SK-N-SH (cell line): ENCODE results near the gene CCND1. TPM values are rescaled to one million over a fixed set of nuclear protein-coding genes. Genes with fewer than 3 reads are reported as not detected.

ENCODE experiments used
- CTCF ChIA-PET: fragments of 300-600, 350-600 bp; formaldehyde crosslinking; extraction: SDS; loops from one replicate; lab custom pipeline; 2021; lab: Yijun Ruan, JAX
- POLR2A ChIA-PET: fragments of 350-600 bp; sonication (Branson Sonifier 250); formaldehyde crosslinking; extraction: SDS; loops from one replicate; lab custom pipeline; 2020; ENCODE audit warnings: antibody characterized with exemption, inconsistent platforms; lab: Yijun Ruan, JAX
- DNase-seq: peaks from one replicate; pipeline ENCODE4 v3.0.0; 2012
- H2AFZ ChIP-seq: fragments of 200-600 bp; sonication (generic); 2 replicates; pipeline ENCODE4 v1.8.1; 2016; ENCODE audit warnings: antibody characterized with exemption, mild to moderate bottlenecking, low read depth
- H3F3A ChIP-seq: fragments of 200-600 bp; sonication (generic); replicated peaks from 2 replicates; pipeline ENCODE3; 2016; ENCODE audit warnings: antibody characterized with exemption, mild to moderate bottlenecking; ENCODE audit not compliant: insufficient read depth
- H3K27ac ChIP-seq, 2 experiments: fragments of 200-500 bp in 1 of 2; fragments of 200-600 bp in 1 of 2; sonication (Bioruptor generic) in 1 of 2; sonication (generic), shearing (Covaris generic) in 1 of 2; 2 replicates each; pipeline versions ENCODE4 v1.5.1 to v1.6.1; 2014 to 2016; ENCODE audit warnings: low read depth in 2 of 2, inconsistent platforms in 1 of 2, low read length in 1 of 2, mild to moderate bottlenecking in 1 of 2, mixed read lengths in 1 of 2
- H3K27me3 ChIP-seq: fragments of 200-600 bp; sonication (generic), shearing (Covaris generic); 2 replicates; pipeline ENCODE4 v1.6.1; 2016; ENCODE audit warnings: mixed run types; ENCODE audit not compliant: insufficient read depth
- H3K36me3 ChIP-seq, 2 experiments: fragments of 200-500 bp in 1 of 2; fragments of 200-600 bp in 1 of 2; sonication (Bioruptor generic) in 1 of 2; sonication (generic) in 1 of 2; replicated peaks in 1 of 2; 2 replicates each; pipeline versions ENCODE3 to v1.5.1; 2014 to 2016; ENCODE audit warnings: low read length in 1 of 2, mild to moderate bottlenecking in 1 of 2; ENCODE audit not compliant: insufficient read depth in 2 of 2, control insufficient read depth in 1 of 2
- H3K4me1 ChIP-seq, 2 experiments: fragments of 200-500 bp in 1 of 2; fragments of 200-600 bp in 1 of 2; sonication (Bioruptor generic) in 1 of 2; sonication (generic), shearing (Covaris generic) in 1 of 2; 2 replicates each; pipeline versions ENCODE4 v1.5.1 to v1.6.1; 2014 to 2016; ENCODE audit warnings: low read depth in 1 of 2, low read length in 1 of 2, mixed run types in 1 of 2; ENCODE audit not compliant: insufficient read depth in 2 of 2, control insufficient read depth in 1 of 2
- H3K4me2 ChIP-seq: fragments of 200-600 bp; sonication (generic), shearing (Covaris generic); 2 replicates; pipeline ENCODE4 v1.6.1; 2017; ENCODE audit warnings: mixed run types
- H3K4me3 ChIP-seq, 2 experiments: fragments of 200-500 bp in 1 of 2; fragments of 200-600 bp in 1 of 2; sonication (Bioruptor generic) in 1 of 2; sonication (generic), shearing (Covaris generic) in 1 of 2; 2 replicates each; pipeline versions ENCODE4 v1.5.1 to v1.8.1; 2014 to 2016; ENCODE audit warnings: low read depth in 2 of 2, inconsistent platforms in 1 of 2, low read length in 1 of 2, mild to moderate bottlenecking in 1 of 2, mixed read lengths in 1 of 2, moderate library complexity in 1 of 2
- H3K79me2 ChIP-seq: fragments of 200-600 bp; sonication (generic); 2 replicates; pipeline ENCODE4 v1.8.1; 2017; ENCODE audit warnings: mild to moderate bottlenecking; ENCODE audit not compliant: insufficient read depth
- H3K9ac ChIP-seq: fragments of 200-600 bp; sonication (generic); 2 replicates; pipeline ENCODE4 v1.6.1; 2017; ENCODE audit warnings: mixed run types
- H3K9me2 ChIP-seq: fragments of 200-600 bp; sonication (generic); 2 replicates; pipeline ENCODE4 v1.6.1; 2017; ENCODE audit warnings: mixed run types
- H3K9me3 ChIP-seq: fragments of 200-600 bp; sonication (generic); 2 replicates; pipeline ENCODE4 v1.6.1; 2017; ENCODE audit warnings: mixed run types, mild to moderate bottlenecking, moderate library complexity
- H4K20me1 ChIP-seq: fragments of 200-600 bp; sonication (generic); 2 replicates; pipeline ENCODE4 v1.6.1; 2017; ENCODE audit warnings: mild to moderate bottlenecking, mixed run types; ENCODE audit not compliant: insufficient read depth
- CHD2 ChIP-seq: fragments of 150-350 bp; IDR thresholded peaks from 2 replicates; pipeline ENCODE4 v1.6.1; 2018; ENCODE audit warnings: low read length; ENCODE audit not compliant: partially characterized antibody
- ELF1 ChIP-seq: IDR thresholded peaks from 2 replicates; pipeline ENCODE4 v1.4.0; 2012
- EP300 ChIP-seq, 2 experiments: IDR thresholded peaks; 2 replicates each; pipeline versions ENCODE4 v1.4.0 to v1.6.1; 2012; ENCODE audit warnings: borderline replicate concordance in 1 of 2, low read depth in 1 of 2, low read length in 1 of 2
- FOXM1 ChIP-seq: IDR thresholded peaks from 2 replicates; pipeline ENCODE4 v1.4.0; 2012; ENCODE audit warnings: low read depth, mild to moderate bottlenecking
- GATA2 ChIP-seq: sonication (generic); formaldehyde crosslinking; IDR thresholded peaks from 2 replicates; pipeline ENCODE4 v1.5.0; 2020; ENCODE audit warnings: mild to moderate bottlenecking, missing genetic modification reagents
- MXI1 ChIP-seq: IDR thresholded peaks from 2 replicates; pipeline ENCODE4 v1.6.1; 2012; ENCODE audit warnings: mild to moderate bottlenecking, low read depth, low read length, improper control_type of control experiment
- POLR2AphosphoS5 ChIP-seq: IDR thresholded peaks from 2 replicates; pipeline ENCODE4 v1.6.1; 2012; ENCODE audit warnings: low read depth, low read length
- RCOR1 ChIP-seq: fragments of 150-350 bp; IDR thresholded peaks from 2 replicates; pipeline ENCODE4 v1.6.1; 2017; ENCODE audit warnings: antibody characterized with exemption, low read length
- SMC3 ChIP-seq: IDR thresholded peaks from 2 replicates; pipeline ENCODE4 v1.6.1; 2012; ENCODE audit warnings: low read depth, low read length, improper control_type of control experiment
- TAF1 ChIP-seq: IDR thresholded peaks from 2 replicates; pipeline ENCODE4 v1.6.1; 2012; ENCODE audit warnings: low read depth, mild to moderate bottlenecking, low read length, moderate library complexity, borderline replicate concordance
- TEAD4 ChIP-seq: IDR thresholded peaks from 2 replicates; pipeline ENCODE4 v1.4.0; 2012; ENCODE audit warnings: mild to moderate bottlenecking, borderline replicate concordance; ENCODE audit not compliant: insufficient read depth
- YY1 ChIP-seq: IDR thresholded peaks from 2 replicates; pipeline ENCODE4 v1.4.0; 2012; ENCODE audit warnings: low read depth, mild to moderate bottlenecking
- WGBS: methylation state at CpG from one replicate; pipeline ENCODE4 v1.1.6; 2017; ENCODE audit warnings: low lambda C conversion rate; 5-methylcytosine and 5-hydroxymethylcytosine counted together
- polyA plus RNA-seq, 3 experiments: library from polyadenylated mRNA; depleted of rRNA; stranded (reverse); fragments of >200 nt; gene quantifications; 2 replicates each; pipeline ENCODE4 v1.2.3, GENCODE V29; 2012
- TF ChIP-seq, protein P1 (sequence below): IDR thresholded peaks from 2 replicates; pipeline ENCODE4 v1.6.1; 2012; ENCODE audit warnings: mild to moderate bottlenecking, low read depth, low read length, moderate library complexity
- TF ChIP-seq, protein P2 (sequence below): IDR thresholded peaks from 2 replicates; pipeline ENCODE4 v1.4.0; 2012; ENCODE audit warnings: low read depth
- TF ChIP-seq, protein P3 (sequence below): IDR thresholded peaks from 2 replicates; pipeline ENCODE4; 2012
- TF ChIP-seq, protein P4 (sequence below): fragments of 150-350 bp; IDR thresholded peaks from 2 replicates; pipeline ENCODE4 v1.6.1; 2017; ENCODE audit warnings: antibody characterized with exemption, low read length, low read depth, borderline replicate concordance
- TF ChIP-seq, protein P5 (sequence below): fragments of 150-350 bp; IDR thresholded peaks from 2 replicates; pipeline ENCODE4 v1.6.1; 2016; ENCODE audit warnings: mild to moderate bottlenecking, low read depth, low read length

Gene CCND1
- polyA plus RNA-seq, 1 of the 3 experiments (the other 2 are of a cell fraction), result 242 TPM

DNA sequence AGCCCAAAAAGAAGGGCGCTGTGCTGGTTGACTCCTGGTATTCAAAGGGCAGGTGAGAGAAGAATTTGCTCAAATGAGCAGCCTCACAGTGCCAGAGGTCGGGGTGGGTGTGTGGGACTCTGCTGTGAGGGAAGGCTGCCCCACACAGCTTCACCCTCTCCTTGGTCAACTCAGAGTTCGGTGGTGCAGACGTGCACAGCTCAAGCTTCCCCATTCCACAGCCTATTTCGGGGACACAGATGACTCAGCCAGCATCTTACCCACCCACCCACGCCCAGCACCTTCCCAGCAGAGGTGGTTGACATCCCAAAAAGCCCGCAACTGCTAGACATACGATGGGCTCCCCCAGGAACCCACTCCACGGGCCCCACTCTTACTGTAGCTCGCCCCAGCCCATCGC lies 46.5 kb upstream of the CCND1 start (continued):
- TF ChIP-seq, protein P1, sequence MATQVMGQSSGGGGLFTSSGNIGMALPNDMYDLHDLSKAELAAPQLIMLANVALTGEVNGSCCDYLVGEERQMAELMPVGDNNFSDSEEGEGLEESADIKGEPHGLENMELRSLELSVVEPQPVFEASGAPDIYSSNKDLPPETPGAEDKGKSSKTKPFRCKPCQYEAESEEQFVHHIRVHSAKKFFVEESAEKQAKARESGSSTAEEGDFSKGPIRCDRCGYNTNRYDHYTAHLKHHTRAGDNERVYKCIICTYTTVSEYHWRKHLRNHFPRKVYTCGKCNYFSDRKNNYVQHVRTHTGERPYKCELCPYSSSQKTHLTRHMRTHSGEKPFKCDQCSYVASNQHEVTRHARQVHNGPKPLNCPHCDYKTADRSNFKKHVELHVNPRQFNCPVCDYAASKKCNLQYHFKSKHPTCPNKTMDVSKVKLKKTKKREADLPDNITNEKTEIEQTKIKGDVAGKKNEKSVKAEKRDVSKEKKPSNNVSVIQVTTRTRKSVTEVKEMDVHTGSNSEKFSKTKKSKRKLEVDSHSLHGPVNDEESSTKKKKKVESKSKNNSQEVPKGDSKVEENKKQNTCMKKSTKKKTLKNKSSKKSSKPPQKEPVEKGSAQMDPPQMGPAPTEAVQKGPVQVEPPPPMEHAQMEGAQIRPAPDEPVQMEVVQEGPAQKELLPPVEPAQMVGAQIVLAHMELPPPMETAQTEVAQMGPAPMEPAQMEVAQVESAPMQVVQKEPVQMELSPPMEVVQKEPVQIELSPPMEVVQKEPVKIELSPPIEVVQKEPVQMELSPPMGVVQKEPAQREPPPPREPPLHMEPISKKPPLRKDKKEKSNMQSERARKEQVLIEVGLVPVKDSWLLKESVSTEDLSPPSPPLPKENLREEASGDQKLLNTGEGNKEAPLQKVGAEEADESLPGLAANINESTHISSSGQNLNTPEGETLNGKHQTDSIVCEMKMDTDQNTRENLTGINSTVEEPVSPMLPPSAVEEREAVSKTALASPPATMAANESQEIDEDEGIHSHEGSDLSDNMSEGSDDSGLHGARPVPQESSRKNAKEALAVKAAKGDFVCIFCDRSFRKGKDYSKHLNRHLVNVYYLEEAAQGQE, result no peak
- TF ChIP-seq POLR2AphosphoS5 (no peak), FOXM1 (no peak)
- TF ChIP-seq, protein P2, sequence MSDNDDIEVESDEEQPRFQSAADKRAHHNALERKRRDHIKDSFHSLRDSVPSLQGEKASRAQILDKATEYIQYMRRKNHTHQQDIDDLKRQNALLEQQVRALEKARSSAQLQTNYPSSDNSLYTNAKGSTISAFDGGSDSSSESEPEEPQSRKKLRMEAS, result no peak

DNA sequence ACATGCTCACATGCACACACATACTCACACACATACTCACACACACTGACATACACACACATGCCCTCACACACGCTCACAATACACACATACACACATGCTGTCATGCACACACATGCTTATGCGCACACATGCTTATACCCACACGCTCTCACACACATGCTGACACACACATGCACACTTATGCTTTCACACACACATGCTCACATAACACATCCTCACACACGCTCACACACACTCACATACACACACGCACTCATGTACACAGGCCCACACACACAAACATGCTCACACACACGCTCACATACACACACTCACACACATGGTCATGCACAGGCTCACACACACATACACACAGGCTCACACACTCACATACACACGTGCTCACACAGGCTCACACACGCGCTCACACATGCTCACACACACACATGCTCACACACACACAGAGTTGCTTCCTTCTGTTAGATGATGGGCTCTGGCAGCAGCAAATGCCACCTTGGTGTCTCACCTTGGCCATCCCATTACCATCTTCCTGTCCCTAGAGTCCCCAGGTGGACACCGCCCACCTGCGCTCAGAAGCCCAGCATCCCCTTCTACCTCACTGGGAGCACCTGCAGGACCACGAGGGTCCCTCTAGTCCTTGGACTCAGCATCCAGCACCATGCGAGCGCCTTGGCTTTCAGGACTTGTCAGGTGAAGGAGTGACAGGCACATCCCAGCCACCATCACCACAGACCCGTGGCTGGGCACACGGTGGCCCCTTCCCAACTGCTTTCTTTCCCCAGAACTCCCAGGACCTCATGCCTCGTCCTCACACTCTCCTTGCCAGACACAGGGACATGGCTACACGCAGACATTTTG lies 44.9 kb upstream of the CCND1 start:
- no peaks in the 10 kb centered on the region for H3K36me3 ChIP-seq
- H3F3A ChIP-seq, result peaks cover under 1% of the 10 kb centered on the region
- H3K27me3 ChIP-seq, result no peaks in the 10 kb centered on the region
- no peaks in the 10 kb centered on the region for H4K20me1 ChIP-seq
- no peaks in the 10 kb centered on the region for H3K9me2 ChIP-seq
- peaks cover 0 to 5% of the 10 kb centered on the region in 2 experiments; a peak in 1 of 4 replicates for H3K4me1 ChIP-seq
- CTCF ChIA-PET, result no interaction called here
- 69% methylated on average over 17 of the region's 18 CpGs for WGBS
- TF ChIP-seq, protein P3, sequence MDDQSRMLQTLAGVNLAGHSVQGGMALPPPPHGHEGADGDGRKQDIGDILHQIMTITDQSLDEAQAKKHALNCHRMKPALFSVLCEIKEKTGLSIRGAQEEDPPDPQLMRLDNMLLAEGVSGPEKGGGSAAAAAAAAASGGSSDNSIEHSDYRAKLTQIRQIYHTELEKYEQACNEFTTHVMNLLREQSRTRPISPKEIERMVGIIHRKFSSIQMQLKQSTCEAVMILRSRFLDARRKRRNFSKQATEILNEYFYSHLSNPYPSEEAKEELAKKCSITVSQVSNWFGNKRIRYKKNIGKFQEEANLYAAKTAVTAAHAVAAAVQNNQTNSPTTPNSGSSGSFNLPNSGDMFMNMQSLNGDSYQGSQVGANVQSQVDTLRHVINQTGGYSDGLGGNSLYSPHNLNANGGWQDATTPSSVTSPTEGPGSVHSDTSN, result no peak
- no peak for TF ChIP-seq TEAD4
- TF ChIP-seq, protein P4, sequence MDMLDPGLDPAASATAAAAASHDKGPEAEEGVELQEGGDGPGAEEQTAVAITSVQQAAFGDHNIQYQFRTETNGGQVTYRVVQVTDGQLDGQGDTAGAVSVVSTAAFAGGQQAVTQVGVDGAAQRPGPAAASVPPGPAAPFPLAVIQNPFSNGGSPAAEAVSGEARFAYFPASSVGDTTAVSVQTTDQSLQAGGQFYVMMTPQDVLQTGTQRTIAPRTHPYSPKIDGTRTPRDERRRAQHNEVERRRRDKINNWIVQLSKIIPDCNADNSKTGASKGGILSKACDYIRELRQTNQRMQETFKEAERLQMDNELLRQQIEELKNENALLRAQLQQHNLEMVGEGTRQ, result no peak
- no peak for TF ChIP-seq MXI1
- no peak for TF ChIP-seq EP300 (IDR thresholded peaks at IDR 0.05; ENCODE audit: borderline replicate concordance in 1 of 2, low read depth in 1 of 2, low read length in 1 of 2)
- TF ChIP-seq SMC3, result no peak
- no peak for TF ChIP-seq RCOR1
- TF ChIP-seq TAF1, result no peak
- no peak for TF ChIP-seq ELF1
- TF ChIP-seq, protein P2, result no peak
- TF ChIP-seq GATA2 (CRISPR knock-in tag), result no peak
- TF ChIP-seq, protein P5, sequence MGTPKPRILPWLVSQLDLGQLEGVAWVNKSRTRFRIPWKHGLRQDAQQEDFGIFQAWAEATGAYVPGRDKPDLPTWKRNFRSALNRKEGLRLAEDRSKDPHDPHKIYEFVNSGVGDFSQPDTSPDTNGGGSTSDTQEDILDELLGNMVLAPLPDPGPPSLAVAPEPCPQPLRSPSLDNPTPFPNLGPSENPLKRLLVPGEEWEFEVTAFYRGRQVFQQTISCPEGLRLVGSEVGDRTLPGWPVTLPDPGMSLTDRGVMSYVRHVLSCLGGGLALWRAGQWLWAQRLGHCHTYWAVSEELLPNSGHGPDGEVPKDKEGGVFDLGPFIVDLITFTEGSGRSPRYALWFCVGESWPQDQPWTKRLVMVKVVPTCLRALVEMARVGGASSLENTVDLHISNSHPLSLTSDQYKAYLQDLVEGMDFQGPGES, result no peak
- TF ChIP-seq YY1, result no peak
- no peak for TF ChIP-seq POLR2AphosphoS5
- TF ChIP-seq CHD2, result no peak
- H2AFZ ChIP-seq, result no peak overlapping the region
- H3K79me2 ChIP-seq, result no peaks in the 10 kb centered on the region
- H3K4me3 ChIP-seq, result no peak overlapping the region
- no peak overlapping the region for H3K9ac ChIP-seq
- no peaks in the 10 kb centered on the region for H3K9me3 ChIP-seq
- POLR2A ChIA-PET, result no interaction called here
- no peak overlapping the region for H3K27ac ChIP-seq
- no peak overlapping the region for H3K4me2 ChIP-seq
- DNase-seq, result no peak
